Activated CD4-positive, alpha-beta memory T cell treated with anti-CD3 and anti-CD28 coated beads, Interleukin-2, amount 10 ng/mL, durations not matched to agents 7 days and 5 days (primary cell): ENCODE measurements around the gene NCAN. TPM values are rescaled to one million over a fixed set of nuclear protein-coding genes. Genes with fewer than 3 reads are reported as not detected.
"Not testable (repeated sequence)": the region's sequence is repeated elsewhere in the genome, so short reads cannot be mapped to it uniquely, and the experiment has no call there.

Source experiments
- CTCF ChIA-PET: fragments of 350-600 bp; sonication (Branson Sonifier 250); formaldehyde crosslinking; loops from one replicate; lab custom pipeline; 2021; ENCODE audit warnings: antibody characterized with exemption, inconsistent platforms; lab: Charles Lee
- POLR2A ChIA-PET: fragments of 350-600 bp; sonication (Branson Sonifier 250); formaldehyde crosslinking; loops from one replicate; lab custom pipeline; 2021; ENCODE audit warnings: antibody characterized with exemption; lab: Charles Lee
- DNase-seq: peaks from one replicate; pipeline ENCODE4 v3.0.0-alpha.2; 2020
- H3K27ac Mint-ChIP-seq: one replicate; pipeline ENCODE4 v1.8.0; 2021; ENCODE audit warnings: mild to moderate bottlenecking, mixed read lengths
- H3K27me3 Mint-ChIP-seq: one replicate; pipeline ENCODE4 v1.8.0; 2021; ENCODE audit warnings: mixed read lengths
- H3K36me3 Mint-ChIP-seq: one replicate; pipeline ENCODE4 v1.8.0; 2021; ENCODE audit warnings: low read depth, mixed read lengths
- H3K4me1 Mint-ChIP-seq: one replicate; pipeline ENCODE4 v1.8.0; 2021; ENCODE audit warnings: mixed read lengths
- H3K4me3 Mint-ChIP-seq: one replicate; pipeline ENCODE4 v1.8.0; 2021; ENCODE audit warnings: mild to moderate bottlenecking, mixed read lengths
- H3K9me3 Mint-ChIP-seq: one replicate; pipeline ENCODE4 v1.8.0; 2021; ENCODE audit warnings: mixed read lengths
- total RNA-seq, 2 experiments: library from RNA; stranded (reverse); gene quantifications; one replicate each; pipeline ENCODE4 v1.2.3, GENCODE V29; 2021

NCAN gene
- total RNA-seq, 2 experiments from 2014 or later = not detected

- CTCF ChIA-PET = no interaction called here
These were observed 20.5 kb downstream of the NCAN start for GRCh38 chr19:19232261-19232721.

GRCh38 chr19:19234220-19234816 lies 22.6 kb downstream of the NCAN start:
- no peak overlapping the region for H3K4me3 Mint-ChIP-seq
- ChIA-PET POLR2A (no interaction called here), CTCF (interaction anchor here (0.6 to 1.8 kb wide), 3 partner anchors 9 to 145 kb away, joined by 3 to 10 read pairs (median 6); no protein-coding TSS in a partner anchor)
- peaks cover 15% of the 10 kb centered on the region for H3K9me3 Mint-ChIP-seq
- peaks cover 5% of the 10 kb centered on the region for H3K27me3 Mint-ChIP-seq
- H3K36me3 Mint-ChIP-seq = no peaks in the 10 kb centered on the region
- H3K27ac Mint-ChIP-seq = no peak overlapping the region
- no peaks in the 10 kb centered on the region for H3K4me1 Mint-ChIP-seq
- DNase-seq = no peak

More at GRCh38 chr19:19232261-19232721, 20.5 kb downstream of the NCAN start:
- Mint-ChIP-seq H3K9me3 (peaks cover 13% of the 10 kb centered on the region), H3K4me1 (no peaks in the 10 kb centered on the region), H3K36me3 (no peaks in the 10 kb centered on the region), H3K27me3 (peaks cover 9% of the 10 kb centered on the region), H3K4me3 (no peak overlapping the region), H3K27ac (no peak overlapping the region)
- DNase-seq = no peak
- POLR2A ChIA-PET = no interaction called here

GRCh38 chr19:19236173-19236572 lies 24.4 kb downstream of the NCAN start:
- no peaks in the 10 kb centered on the region for H3K36me3 Mint-ChIP-seq
- POLR2A ChIA-PET = no interaction called here
- CTCF ChIA-PET = interaction anchor here (0.7 kb wide), 1 partner anchor 296 kb away, joined by 3 read pairs; no protein-coding TSS in a partner anchor
- no peak for DNase-seq
- peaks cover 5% of the 10 kb centered on the region for H3K27me3 Mint-ChIP-seq
- peaks cover 15% of the 10 kb centered on the region for H3K9me3 Mint-ChIP-seq
- H3K4me3 Mint-ChIP-seq = no peak overlapping the region
- H3K27ac Mint-ChIP-seq = no peak overlapping the region
- H3K4me1 Mint-ChIP-seq = no peaks in the 10 kb centered on the region

- CTCF ChIA-PET = no interaction called here
These were observed 26.6 kb downstream of the NCAN start for GRCh38 chr19:19238126-19238894.

GRCh38 chr19:19239675-19240074 lies 27.9 kb downstream of the NCAN start:
- H3K36me3 Mint-ChIP-seq = no peaks in the 10 kb centered on the region
- H3K9me3 Mint-ChIP-seq = peaks cover 9% of the 10 kb centered on the region
- ChIA-PET POLR2A (no interaction called here), CTCF (no interaction called here)
- H3K4me1 Mint-ChIP-seq = no peaks in the 10 kb centered on the region
- no peak overlapping the region for H3K4me3 Mint-ChIP-seq
- H3K27me3 Mint-ChIP-seq = peaks cover 4% of the 10 kb centered on the region
- no peak for DNase-seq
- no peak overlapping the region for H3K27ac Mint-ChIP-seq

More at GRCh38 chr19:19238126-19238894, 26.6 kb downstream of the NCAN start:
- H3K4me1 Mint-ChIP-seq = no peaks in the 10 kb centered on the region
- POLR2A ChIA-PET = no interaction called here
- DNase-seq = no peak
- H3K27ac Mint-ChIP-seq = no peak overlapping the region
- peaks cover 13% of the 10 kb centered on the region for H3K9me3 Mint-ChIP-seq
- H3K36me3 Mint-ChIP-seq = no peaks in the 10 kb centered on the region
- no peak overlapping the region for H3K4me3 Mint-ChIP-seq
- peaks cover 4% of the 10 kb centered on the region for H3K27me3 Mint-ChIP-seq

- H3K27ac Mint-ChIP-seq = no peak overlapping the region
- POLR2A ChIA-PET = no interaction called here
- CTCF ChIA-PET = no interaction called here
- peaks cover 9% of the 10 kb centered on the region for H3K9me3 Mint-ChIP-seq
- DNase-seq = no peak
- no peak overlapping the region for H3K4me3 Mint-ChIP-seq
- no peaks in the 10 kb centered on the region for H3K36me3 Mint-ChIP-seq
- peaks cover 4% of the 10 kb centered on the region for H3K27me3 Mint-ChIP-seq
- H3K4me1 Mint-ChIP-seq = no peaks in the 10 kb centered on the region
These were observed 28.7 kb downstream of the NCAN start for GRCh38 chr19:19240476-19240875.

GRCh38 chr19:19250196-19250801 lies 38.5 kb downstream of the NCAN start:
- H3K27me3 Mint-ChIP-seq = peaks cover 17% of the 10 kb centered on the region
- ChIA-PET CTCF (no interaction called here), POLR2A (no interaction called here)
- H3K9me3 Mint-ChIP-seq = no peaks in the 10 kb centered on the region
- no peak overlapping the region for H3K4me3 Mint-ChIP-seq
- no peaks in the 10 kb centered on the region for H3K4me1 Mint-ChIP-seq
- DNase-seq = no peak
- H3K27ac Mint-ChIP-seq = no peak overlapping the region
- H3K36me3 Mint-ChIP-seq = no peaks in the 10 kb centered on the region

GRCh38 chr19:19253409-19253808 lies 41.7 kb downstream of the NCAN start:
- H3K27ac Mint-ChIP-seq, POLR2A ChIA-PET, H3K4me3 Mint-ChIP-seq, DNase-seq, H3K36me3 Mint-ChIP-seq, CTCF ChIA-PET, H3K9me3 Mint-ChIP-seq, H3K4me1 Mint-ChIP-seq: not testable (repeated sequence)
- H3K27me3 Mint-ChIP-seq = peaks cover 20% of the 10 kb centered on the region

GRCh38 chr19:19256072-19256969 lies 44.6 kb downstream of the NCAN start:
- no peak for DNase-seq
- Mint-ChIP-seq H3K27me3 (peaks cover 26% of the 10 kb centered on the region), H3K36me3 (no peaks in the 10 kb centered on the region), H3K27ac (no peak overlapping the region), H3K9me3 (no peaks in the 10 kb centered on the region), H3K4me1 (no peaks in the 10 kb centered on the region), H3K4me3 (no peak overlapping the region)
- ChIA-PET POLR2A (no interaction called here), CTCF (no interaction called here)

GRCh38 chr19:19257137-19257536 lies 45.4 kb downstream of the NCAN start:
- ChIA-PET CTCF (no interaction called here), POLR2A (no interaction called here)
- DNase-seq = no peak
- Mint-ChIP-seq H3K36me3 (no peaks in the 10 kb centered on the region), H3K4me1 (peaks cover 2% of the 10 kb centered on the region), H3K9me3 (no peaks in the 10 kb centered on the region), H3K27ac (no peak overlapping the region), H3K4me3 (no peak overlapping the region), H3K27me3 (peaks cover 23% of the 10 kb centered on the region)

- H3K4me1 Mint-ChIP-seq = peaks cover 4% of the 10 kb centered on the region
- POLR2A ChIA-PET = no interaction called here
- H3K27me3 Mint-ChIP-seq = peaks cover 28% of the 10 kb centered on the region
- DNase-seq = no peak
- no peaks in the 10 kb centered on the region for H3K9me3 Mint-ChIP-seq
- no peak overlapping the region for H3K27ac Mint-ChIP-seq
- H3K36me3 Mint-ChIP-seq = no peaks in the 10 kb centered on the region
- CTCF ChIA-PET = no interaction called here
- no peak overlapping the region for H3K4me3 Mint-ChIP-seq
These were observed 46.3 kb downstream of the NCAN start for GRCh38 chr19:19257836-19258588.
